ENCODE results near the gene PTPN2. TPM values are rescaled to one million over a fixed set of nuclear protein-coding genes. Genes with fewer than 3 reads are reported as not detected.

Gene PTPN2
- total and polyA plus RNA-seq, 2 of the 4 experiments (the other 2 are of a cell fraction) = 13.2 to 30.6 TPM

GRCh38 chr18:12747530-12748315 lies 136.3 kb downstream of the PTPN2 start:
- H3K4me2 ChIP-seq (ENCODE audit: low read depth, low read length) = no peak overlapping the region
- H3K9me3 ChIP-seq (ENCODE audit: control insufficient read depth, insufficient read depth, low read length) = no peaks in the 10 kb centered on the region
- no peaks in the 10 kb centered on the region for H4K20me1 ChIP-seq (ENCODE audit: insufficient read depth, low read length)
- H3K56ac ChIP-seq (ENCODE audit: extremely low read depth, insufficient read depth, low read length) = no peak overlapping the region
- no peak overlapping the region for H2BK20ac ChIP-seq (ENCODE audit: low read depth, low read length)
- no CpG with 5 or more reads among the region's 8 CpGs for WGBS, 2 experiments (ENCODE audit: extremely low coverage in 2 of 2, insufficient read length in 1 of 2)
- H2AFZ ChIP-seq (replicated peaks; ENCODE audit: low read length, poor library complexity) = peak overlapping the region; percentile 34
- H4K5ac ChIP-seq (ENCODE audit: low read depth, low read length) = no peak overlapping the region
- H3K79me1 ChIP-seq (ENCODE audit: low read depth in 1 of 2, low read length in 2 of 2) = no peaks in the 10 kb centered on the region
- H3K4ac ChIP-seq (ENCODE audit: low read depth, low read length) = no peak overlapping the region
- POLR2A ChIA-PET (ENCODE audit: unreplicated experiment) = interaction anchor here (0.6 kb wide), 1 partner anchor 136 kb away, joined by 7 read pairs; no protein-coding TSS in a partner anchor
- H4K8ac ChIP-seq (ENCODE audit: low read depth in 2 of 2, low read length in 2 of 2) = no peak overlapping the region
- peak; percentile 10 for DNase-seq
- H4K91ac ChIP-seq (ENCODE audit: insufficient read depth, low read depth, low read length) = no peak overlapping the region; the same call in 1 of the 2 replicates
- peaks cover 7% of the 10 kb centered on the region for H3K4me1 ChIP-seq (ENCODE audit: control insufficient read depth, insufficient read depth, low read length)
- H3K9me1 ChIP-seq (ENCODE audit: insufficient read depth, low read length) = peaks cover 4% of the 10 kb centered on the region; the same call in 1 of the 2 replicates
- in situ Hi-C loops (cut with MboI; ENCODE audit: low sequenced_read_pairs) (loop anchor here (10.0 to 25.0 kb wide), 2 partner anchors 147 to 415 kb away; no protein-coding TSS in a partner anchor), intact Hi-C loops (cut with micrococcal nuclease) (no loop called here), dilution Hi-C loops (cut with HindIII; ENCODE audit: low sequenced_read_pairs, unreplicated experiment) (no loop called here)
- H2BK15ac ChIP-seq (ENCODE audit: low read depth, low read length) = no peak overlapping the region
- H3K18ac ChIP-seq (ENCODE audit: low read depth, low read length) = peak overlapping the region; percentile 80; the same call in 1 of the 2 replicates
- H3K9ac ChIP-seq (ENCODE audit: low read depth, low read length) = no peak overlapping the region
- ATAC-seq (ENCODE audit: low read depth) = no peak
- no peak overlapping the region for H2BK120ac ChIP-seq (ENCODE audit: low read depth, low read length)
- no peak overlapping the region for H2BK5ac ChIP-seq (ENCODE audit: low read depth, low read length, poor library complexity, severe bottlenecking)
- H3K27ac ChIP-seq (ENCODE audit: insufficient read depth, low read length) = no peak overlapping the region
- H3K27me3 ChIP-seq (ENCODE audit: control insufficient read depth, insufficient read depth, low read length) = no peaks in the 10 kb centered on the region
- H2AK5ac ChIP-seq (ENCODE audit: low read depth, low read length) = 0 out of 2 replicates have a peak overlapping the region, but pooled peaks have one; percentile 40
- no peak overlapping the region for H3K23ac ChIP-seq (ENCODE audit: low read depth, low read length)
- H3K4me3 ChIP-seq (ENCODE audit: insufficient read depth, low read depth, low read length) = no peak overlapping the region
- CTCF ChIA-PET = interaction anchor here (0.6 to 1.0 kb wide), 2 partner anchors 14 to 118 kb away, joined by 3 to 4 read pairs; no protein-coding TSS in a partner anchor
- no peaks in the 10 kb centered on the region for H3K36me3 ChIP-seq (ENCODE audit: control insufficient read depth, insufficient read depth, low read length)
- no peak overlapping the region for H2AK9ac ChIP-seq (replicated peaks; ENCODE audit: low read depth, low read length, poor library complexity)
- H3K14ac ChIP-seq (replicated peaks; ENCODE audit: low read depth, low read length) = no peak overlapping the region; the same call in 1 of the 2 replicates
- no TSS peak for BruUV-seq (replicated peaks)
- TF ChIP-seq MXI1 (IDR thresholded peaks at IDR 0.05; ENCODE audit: borderline replicate concordance, low read depth, low read length) (no peak), CEBPB (IDR thresholded peaks at IDR 0.05; ENCODE audit: low read depth, low read length) (no peak), POLR2A (IDR thresholded peaks at IDR 0.05; ENCODE audit: low read depth, low read length) (no peak), USF2 (IDR thresholded peaks at IDR 0.05; ENCODE audit: low read depth, low read length) (no peak), NFE2L2 (IDR thresholded peaks at IDR 0.05; ENCODE audit: low read depth, low read length) (no peak), SMC3 (IDR thresholded peaks at IDR 0.05; ENCODE audit: low read depth, low read length) (no peak), FOS (IDR thresholded peaks at IDR 0.05; ENCODE audit: low read depth, low read length) (no peak), RAD21 (IDR thresholded peaks at IDR 0.05; ENCODE audit: low read length) (no peak), ELK1 (IDR thresholded peaks at IDR 0.05; ENCODE audit: borderline replicate concordance, low read depth, low read length) (no peak), MAZ (IDR thresholded peaks at IDR 0.05; ENCODE audit: borderline replicate concordance, low read depth, low read length) (no peak), MAFK (IDR thresholded peaks at IDR 0.05; ENCODE audit: low read depth, low read length) (no peak), CTCF (conservative IDR thresholded peaks at IDR 0.05; ENCODE audit: low read depth, low read length) (no peak), RFX5 (IDR thresholded peaks at IDR 0.05; ENCODE audit: low read depth, low read length) (no peak), RCOR1 (IDR thresholded peaks at IDR 0.05; ENCODE audit: insufficient replicate concordance, low read length) (no peak)
